ENCODE measurements around the gene LINC01488. TPM values are rescaled to one million over a fixed set of nuclear protein-coding genes. Genes with fewer than 3 reads are reported as not detected.

LINC01488 gene
- not detected in 2 replicates for total RNA-seq (2014; rRNA removed; shearing (Covaris generic); ENCODE audit: low replicate concordance)

DNA sequence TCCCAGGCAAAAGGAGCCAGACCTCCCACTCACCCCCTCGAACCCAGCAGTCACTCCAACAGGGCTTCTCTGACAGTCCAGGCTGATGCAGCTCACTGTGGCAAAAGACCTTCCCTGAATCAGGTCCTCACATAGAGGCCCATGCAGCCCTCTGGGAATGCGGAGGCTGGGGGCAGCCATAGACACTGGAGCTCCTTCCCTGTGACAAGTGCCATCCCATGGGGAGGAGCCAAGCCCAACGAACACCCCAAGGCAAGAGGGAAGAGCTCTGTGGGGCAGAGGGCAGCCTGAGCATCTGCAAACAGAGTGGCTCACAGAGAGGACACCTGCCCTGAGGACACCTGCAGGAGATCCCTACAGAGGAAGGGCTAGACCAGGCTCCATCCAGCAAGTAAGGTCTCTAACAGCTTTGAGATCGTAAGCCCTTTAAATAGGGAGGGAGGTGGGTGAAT lies at the start of gene LINC01488:
LINC01488 (plus strand) TSS at position 271 of the 452 bp plus-strand sequence.
- Histone ChIP-seq H3K36me3 (no peaks in the 10 kb centered on the region), H3K4me3 (no peak within 1 kb of the TSS), H3K9me3 (no peaks in the 10 kb centered on the region), H3K27me3 (no peaks in the 10 kb centered on the region)
- DNase-seq, result no peak

DNA sequence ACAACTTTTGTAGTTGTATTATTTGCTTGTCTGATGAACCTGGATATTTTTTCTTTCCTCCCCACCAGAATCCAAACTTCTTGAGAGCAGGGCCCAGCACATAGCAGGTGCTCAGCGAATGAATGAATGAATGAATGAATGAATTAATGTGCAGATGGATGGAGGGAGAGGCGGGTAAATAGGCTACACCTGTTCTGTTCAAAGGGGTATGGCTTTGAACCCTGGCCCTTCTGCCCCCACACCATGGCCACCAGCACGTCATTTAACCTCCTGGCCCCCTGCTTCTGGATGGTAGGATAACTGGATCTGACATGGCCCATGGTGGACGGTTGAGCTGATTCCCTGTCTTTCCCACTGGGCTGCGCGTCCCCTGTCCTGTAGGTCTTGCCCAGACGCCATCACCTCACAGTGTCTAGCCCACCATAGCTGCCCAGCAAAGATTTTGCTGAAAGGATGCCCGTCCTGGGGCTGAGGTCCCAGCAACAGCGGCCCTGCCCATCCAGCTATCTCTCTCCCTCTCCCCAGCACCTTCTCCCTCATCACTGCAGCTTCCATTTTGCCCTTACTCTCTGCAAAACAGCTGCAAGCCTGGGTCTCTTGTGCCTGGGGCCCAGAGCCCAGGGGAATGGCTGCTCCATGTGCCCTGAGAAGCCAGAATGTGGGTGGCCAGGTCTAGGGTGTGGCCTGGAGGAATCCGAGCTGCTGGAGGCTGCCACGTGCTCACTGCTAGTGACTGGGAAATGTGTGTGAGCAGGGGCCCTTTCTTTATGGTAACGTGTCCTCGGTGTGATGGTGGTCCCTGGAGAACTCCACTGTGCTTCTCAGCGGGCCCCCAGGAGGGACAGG lies 49.3 kb upstream of the LINC01488 start:
- DNase-seq, result no peak

DNA sequence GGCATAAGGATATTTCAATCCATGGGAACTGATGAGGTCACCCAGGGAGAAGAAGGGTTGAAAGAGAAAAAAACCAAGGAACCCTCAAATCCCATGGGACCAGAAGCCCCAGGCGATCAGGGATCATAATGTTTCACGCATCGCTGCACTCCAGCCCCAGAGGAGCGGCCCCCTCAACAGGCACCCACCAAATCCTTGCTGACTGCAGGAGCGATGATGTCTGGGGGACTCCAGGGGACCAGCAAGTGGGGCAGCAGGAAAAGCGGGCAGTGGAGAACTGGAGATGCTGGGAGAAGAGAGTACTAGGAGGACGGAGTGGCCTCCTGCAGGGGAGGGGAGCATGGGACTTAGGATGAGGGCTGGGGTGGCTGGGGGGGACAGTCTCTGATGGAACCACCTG lies 47.7 kb upstream of the LINC01488 start:
- Histone ChIP-seq H3K4me3 (no peak overlapping the region), H3K27me3 (no peaks in the 10 kb centered on the region), H3K36me3 (no peaks in the 10 kb centered on the region), H3K9me3 (no peaks in the 10 kb centered on the region)
- no peak for DNase-seq

More for the DNA sequence above, 49.3 kb upstream of the LINC01488 start:
- Histone ChIP-seq H3K4me3 (no peak overlapping the region), H3K36me3 (no peaks in the 10 kb centered on the region), H3K27me3 (no peaks in the 10 kb centered on the region), H3K9me3 (no peaks in the 10 kb centered on the region)

DNA sequence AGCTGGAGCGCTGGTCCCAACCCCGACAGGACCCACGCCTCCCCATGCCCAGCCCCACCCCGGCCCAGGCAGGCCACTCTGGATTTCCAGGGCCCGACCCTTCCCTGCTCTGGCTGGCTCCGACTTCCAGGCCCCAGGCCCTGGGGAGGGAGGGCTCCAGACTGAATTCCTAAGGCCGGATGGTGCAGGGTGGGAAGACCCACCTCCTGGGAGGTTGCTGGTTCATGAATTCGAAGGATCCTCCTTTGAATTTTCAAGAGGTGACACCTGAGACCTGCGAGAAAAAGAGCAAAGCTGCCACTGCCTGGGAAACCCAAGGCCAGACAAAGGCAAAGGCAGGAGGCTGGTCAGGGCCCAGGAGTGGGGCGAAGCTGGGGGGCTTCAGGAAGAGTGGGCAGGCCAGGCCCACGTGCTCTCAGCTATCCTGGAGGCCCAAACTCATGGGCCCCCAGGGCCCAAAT lies 47.0 kb upstream of the LINC01488 start:
- DNase-seq, result no peak
- Histone ChIP-seq H3K27me3 (no peaks in the 10 kb centered on the region), H3K9me3 (no peaks in the 10 kb centered on the region), H3K4me3 (no peak overlapping the region), H3K36me3 (no peaks in the 10 kb centered on the region)

DNA sequence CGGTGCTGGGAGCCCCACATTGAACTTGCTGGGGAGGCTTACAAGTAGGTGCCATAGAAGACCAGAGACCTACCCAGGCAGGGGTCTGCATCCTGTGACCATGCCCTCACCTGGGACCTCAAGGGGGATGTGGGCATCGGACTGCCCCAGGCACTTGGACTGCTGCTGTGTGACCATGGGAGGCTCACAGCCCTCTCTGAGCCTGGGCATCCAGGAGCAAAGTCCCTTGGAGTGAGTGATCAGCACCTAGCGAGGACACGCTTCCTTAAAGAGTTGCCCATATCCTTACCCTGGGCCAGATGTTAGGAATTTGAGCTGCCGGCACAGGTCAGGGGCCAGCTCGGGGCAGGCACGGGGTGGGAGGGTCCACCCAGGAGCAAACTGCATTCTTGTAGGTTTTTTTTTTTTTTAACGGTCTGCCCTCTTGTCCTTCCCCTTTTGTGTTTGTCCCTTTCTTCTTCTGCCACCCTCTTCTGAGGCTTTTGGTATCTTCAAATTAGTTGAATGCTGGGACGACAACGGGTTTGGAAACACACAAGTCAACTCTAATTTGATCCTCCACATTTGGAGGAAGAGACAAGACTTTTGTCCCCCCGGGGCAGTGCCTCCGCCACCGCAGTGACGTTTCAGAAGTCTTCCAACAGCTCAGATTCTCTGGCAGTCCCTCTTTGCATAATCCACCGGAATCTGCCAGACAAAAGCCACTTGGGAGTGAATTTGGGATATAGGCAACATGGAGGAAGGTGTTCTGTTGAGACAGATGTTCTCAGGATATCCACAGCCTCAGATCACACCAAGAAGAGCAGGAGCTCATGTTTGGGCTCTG lies 46.1 kb upstream of the LINC01488 start:
- no peaks in the 10 kb centered on the region for H3K27me3 ChIP-seq
- H3K36me3 ChIP-seq, result no peaks in the 10 kb centered on the region
- H3K4me3 ChIP-seq, result no peak overlapping the region
- no peak for DNase-seq
- no peaks in the 10 kb centered on the region for H3K9me3 ChIP-seq

DNA sequence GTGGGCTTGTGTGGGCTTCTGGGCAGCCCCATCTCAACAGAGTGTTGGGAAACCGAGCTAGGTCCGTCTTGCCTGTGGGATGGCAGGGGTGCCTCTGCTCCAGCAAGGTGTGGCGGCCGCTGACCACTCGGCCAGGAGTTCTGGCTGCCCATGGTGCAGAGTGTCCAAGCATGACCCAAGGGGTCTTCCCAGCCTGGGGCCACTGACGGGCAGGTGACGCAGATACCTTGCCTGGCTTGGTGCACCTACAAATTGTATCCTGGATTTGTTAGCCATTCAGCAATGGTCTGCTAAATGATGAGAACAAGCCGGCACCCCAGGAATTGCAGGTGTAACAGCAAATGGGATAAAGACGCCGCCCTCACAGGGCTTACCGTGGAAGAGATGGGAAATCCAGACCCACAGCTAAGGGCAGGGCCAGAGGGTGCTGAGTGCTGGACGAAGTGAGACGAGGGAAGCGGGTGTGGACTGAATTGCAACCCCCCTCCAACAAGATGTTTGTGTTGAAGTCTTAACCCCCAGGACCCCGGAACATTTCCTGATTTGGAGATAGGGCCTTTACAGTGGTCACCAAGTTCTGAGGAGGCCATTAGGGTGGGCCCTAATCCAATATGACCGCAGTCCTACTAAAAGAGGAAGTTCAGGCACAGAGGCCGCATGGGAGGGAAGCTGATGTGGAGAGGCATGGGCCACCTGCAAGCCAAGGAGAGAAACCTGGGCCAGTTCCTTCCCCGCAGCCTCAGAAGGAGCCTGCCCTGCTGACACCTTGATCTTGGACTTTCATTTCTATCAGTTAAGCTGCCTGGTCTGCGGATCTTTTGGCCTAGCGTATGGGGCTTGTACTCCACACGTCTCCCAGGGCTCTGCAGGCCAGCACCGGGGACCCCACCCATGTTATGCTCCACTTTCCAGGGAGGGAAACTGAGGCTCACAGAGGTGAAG lies 45.2 kb upstream of the LINC01488 start:
- Histone ChIP-seq H3K36me3 (no peaks in the 10 kb centered on the region), H3K4me3 (no peak overlapping the region), H3K27me3 (no peaks in the 10 kb centered on the region), H3K9me3 (no peaks in the 10 kb centered on the region)
- DNase-seq, result no peak

DNA sequence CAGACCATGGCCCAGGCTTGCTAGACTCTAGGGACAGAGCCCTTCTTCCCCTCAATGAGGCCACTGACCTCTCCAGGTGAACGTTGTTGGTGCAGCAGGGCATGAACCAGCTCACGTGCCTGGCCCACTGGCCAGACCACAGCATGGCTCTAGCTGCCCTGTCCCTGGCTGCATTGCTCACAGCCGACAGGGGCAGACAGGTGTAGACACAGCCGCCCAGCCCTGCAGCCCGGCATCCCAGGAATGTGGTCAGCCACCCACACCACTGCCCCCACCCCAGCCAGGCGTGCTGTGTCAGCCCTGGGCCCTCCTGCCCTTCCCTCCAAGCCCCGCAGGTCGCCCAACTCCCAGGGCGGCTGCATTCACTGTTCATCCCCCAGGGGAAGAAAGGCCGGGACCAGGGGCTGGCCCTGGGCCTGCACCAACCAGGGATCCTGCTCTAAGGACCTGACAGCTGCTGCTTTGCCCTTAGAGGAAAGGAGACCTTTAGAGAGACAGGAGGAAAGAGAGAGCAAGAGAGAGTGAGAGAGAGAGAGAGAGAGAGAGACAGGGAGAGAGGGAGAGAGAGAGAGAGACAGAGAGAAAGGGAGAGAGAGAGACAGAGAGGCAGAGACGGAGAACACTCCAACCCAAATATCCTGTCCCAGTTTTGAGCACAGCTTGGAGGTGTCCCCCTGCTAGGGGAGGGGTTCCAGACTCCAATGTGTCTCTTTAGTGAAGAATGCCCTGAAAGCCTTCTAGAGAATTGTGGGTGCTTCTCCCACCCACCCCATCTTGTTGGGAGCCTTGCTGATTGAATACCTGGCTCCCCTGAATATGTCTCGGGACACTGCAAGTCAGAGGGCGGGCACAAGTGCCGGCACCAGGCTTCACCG lies 44.2 kb upstream of the LINC01488 start:
- no peaks in the 10 kb centered on the region for H3K36me3 ChIP-seq
- DNase-seq, result no peak
- H3K9me3 ChIP-seq, result no peaks in the 10 kb centered on the region
- no peaks in the 10 kb centered on the region for H3K27me3 ChIP-seq
- H3K4me3 ChIP-seq, result no peak overlapping the region

DNA sequence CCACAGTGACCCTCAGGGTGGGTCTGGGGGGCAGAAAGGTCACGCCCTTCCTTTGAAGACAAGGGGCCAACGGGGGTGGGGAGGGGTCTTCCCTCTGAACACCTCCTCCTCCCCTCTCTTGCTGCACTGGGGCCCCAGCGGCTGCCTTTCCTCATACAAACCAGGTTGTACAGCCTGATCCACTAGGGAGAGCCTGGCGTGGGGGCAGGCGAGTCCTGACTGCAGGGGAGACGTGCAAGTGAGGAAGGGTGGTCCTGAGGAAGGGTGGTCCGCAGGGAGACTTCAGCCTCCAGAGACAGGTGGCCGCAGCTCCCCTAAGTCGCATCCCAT lies 43.6 kb upstream of the LINC01488 start:
- no peak overlapping the region for H3K4me3 ChIP-seq
- no peak for DNase-seq
- H3K27me3 ChIP-seq, result no peaks in the 10 kb centered on the region
- H3K9me3 ChIP-seq, result no peaks in the 10 kb centered on the region
- H3K36me3 ChIP-seq, result no peaks in the 10 kb centered on the region

DNA sequence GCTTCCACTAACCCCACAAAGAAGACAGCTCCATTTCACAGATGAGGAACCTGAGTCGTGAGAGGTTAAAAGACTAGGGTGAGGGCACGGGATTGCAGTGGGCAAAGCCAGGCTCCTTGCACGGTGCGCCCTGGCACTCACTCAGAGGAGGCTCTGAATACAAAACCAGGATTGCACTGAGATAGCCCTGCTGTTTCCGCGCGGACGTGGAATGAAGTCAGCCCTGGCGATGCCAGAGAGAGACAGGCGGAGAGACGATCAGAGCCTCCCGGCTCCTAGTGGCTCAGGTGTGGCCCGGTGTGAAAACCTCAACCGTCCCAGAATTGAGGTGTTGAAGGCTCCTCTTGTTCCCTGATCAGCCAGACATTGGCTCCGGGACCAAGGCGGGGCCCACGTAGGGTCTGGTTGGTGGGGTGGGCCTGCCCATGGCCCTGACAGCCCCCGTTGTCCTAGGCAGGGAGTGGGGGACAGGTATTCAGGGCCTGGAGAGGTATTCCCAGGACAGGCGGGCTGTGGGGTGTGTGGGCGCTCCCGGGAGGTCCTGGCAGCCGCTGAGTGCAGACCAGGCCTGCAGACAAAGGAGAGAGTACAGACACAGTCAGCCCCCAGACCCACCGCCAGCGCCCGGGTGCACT lies 43.1 kb upstream of the LINC01488 start:
- no peak overlapping the region for H3K4me3 ChIP-seq
- H3K9me3 ChIP-seq, result no peaks in the 10 kb centered on the region
- DNase-seq, result no peak
- H3K27me3 ChIP-seq, result no peaks in the 10 kb centered on the region
- no peaks in the 10 kb centered on the region for H3K36me3 ChIP-seq

DNA sequence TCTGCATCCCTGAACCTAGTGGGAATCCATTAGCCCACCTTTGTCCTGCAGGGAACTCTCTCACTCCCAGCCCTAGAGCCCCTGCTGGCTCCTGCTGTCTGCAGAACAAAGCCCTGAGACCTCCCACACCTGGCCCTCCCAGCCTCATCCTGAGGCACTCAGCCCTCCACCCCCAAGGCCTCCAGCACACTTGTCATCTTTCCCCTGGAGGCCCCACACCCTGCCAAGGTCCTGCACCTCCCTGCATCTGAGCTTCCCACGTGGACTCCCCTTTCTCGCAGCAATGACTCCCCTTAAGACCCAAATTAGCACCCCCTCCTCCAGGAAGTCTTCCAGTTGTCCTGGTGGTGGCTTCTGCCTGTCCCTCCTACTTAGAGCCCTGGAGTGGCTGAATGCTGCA lies 42.3 kb upstream of the LINC01488 start:
- no peak overlapping the region for H3K4me3 ChIP-seq
- DNase-seq, result no peak
- no peaks in the 10 kb centered on the region for H3K36me3 ChIP-seq
- H3K27me3 ChIP-seq, result no peaks in the 10 kb centered on the region
- H3K9me3 ChIP-seq, result no peaks in the 10 kb centered on the region

DNA sequence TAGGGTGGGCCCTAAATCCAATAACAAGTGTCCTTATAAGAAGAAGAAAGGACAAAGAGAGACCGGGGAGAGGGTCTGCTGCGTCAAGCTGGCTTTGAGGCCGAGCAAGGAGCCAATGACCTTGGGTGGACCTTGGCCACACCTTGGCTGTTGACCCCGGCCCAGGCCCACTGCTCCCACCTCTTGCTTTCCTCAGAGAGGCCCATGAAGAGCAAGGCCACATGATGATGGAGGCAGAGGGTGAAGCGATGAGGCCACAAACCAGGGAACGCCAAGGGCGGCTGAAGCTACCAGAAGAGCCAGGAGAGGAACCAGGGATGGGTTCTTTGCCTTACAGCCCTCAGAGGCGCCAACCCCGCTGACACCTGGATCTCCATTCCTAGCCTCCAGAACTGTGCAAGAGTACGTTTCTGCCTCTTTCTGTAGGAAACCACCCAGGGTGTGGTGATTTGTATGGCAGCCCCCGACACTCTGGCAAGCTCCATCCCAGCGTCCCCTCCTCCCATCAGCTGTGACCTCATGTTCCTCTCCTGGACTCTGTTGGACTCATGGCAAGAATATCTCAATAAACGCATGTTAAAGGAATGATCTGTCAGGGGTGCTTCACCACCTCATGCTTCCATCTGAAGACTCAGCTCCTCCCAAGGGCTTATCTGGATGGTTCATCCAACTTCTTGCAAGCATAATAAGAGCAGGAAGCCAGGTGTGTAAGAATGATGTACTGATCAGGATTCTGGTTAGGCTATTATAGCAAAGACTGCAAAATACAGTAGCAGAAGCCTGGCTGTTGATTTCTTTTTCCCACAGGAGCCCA lies 41.6 kb upstream of the LINC01488 start:
- no peak for DNase-seq
- Histone ChIP-seq H3K36me3 (no peaks in the 10 kb centered on the region), H3K4me3 (no peak overlapping the region), H3K27me3 (no peaks in the 10 kb centered on the region), H3K9me3 (no peaks in the 10 kb centered on the region)

DNA sequence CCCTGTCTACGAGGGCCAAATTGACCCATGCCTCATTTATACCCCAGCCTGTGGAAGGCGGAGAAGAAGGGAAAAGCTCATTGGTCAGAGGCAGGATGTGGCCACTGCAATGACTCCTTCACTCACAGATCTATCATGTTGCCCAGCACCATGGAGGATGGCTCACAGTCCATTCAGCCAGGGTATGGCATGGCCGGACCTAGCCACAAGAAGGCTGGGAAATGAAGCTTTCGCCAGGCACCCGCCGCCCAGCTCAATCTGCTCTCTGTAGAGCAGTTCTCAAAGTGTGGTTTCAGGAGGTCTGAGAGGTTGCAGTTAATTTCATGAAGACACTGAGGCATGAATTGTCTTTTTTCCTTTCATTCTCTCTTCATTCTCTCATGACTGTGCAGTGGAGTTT lies 40.6 kb upstream of the LINC01488 start:
- Histone ChIP-seq H3K4me3 (no peak overlapping the region), H3K9me3 (no peaks in the 10 kb centered on the region), H3K27me3 (no peaks in the 10 kb centered on the region), H3K36me3 (no peaks in the 10 kb centered on the region)
- DNase-seq, result no peak

DNA sequence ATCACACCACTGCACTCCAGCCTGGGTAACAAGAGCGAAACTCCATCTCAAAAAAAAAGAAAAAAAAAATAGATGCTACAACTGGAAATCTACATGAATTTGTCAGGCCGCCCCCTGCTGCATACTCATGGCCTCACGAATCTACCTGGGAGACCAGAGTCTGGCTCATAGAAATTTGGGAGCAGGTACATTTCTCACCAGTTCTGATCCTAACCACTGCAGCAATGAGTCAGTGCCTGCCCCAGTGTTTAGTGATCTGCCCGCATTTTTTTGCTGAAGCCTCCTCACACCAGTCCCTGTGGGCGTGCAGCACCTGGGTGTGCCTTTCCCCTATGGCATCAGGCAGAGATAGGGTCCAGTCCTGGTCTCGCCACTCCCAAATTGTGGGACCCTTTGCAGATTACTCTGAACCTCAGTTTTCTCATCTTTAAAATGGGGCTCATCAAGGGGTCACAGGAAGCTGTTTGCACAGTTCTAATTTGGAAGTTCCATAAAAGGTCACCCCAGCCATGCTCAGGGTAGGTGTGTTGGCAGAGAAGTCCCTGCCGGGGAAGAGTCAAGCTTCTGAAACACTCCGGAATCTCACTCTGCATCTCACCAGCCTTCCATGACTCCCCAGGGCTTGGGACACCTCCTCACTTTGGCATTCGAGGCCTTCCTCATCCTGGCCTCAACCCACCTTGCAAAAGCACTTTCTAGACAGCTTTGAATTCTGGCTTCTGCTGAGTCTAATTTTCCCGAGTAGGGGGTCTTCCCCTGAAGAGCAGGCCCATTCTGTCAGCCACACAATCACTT lies 39.3 kb upstream of the LINC01488 start:
- H3K36me3 ChIP-seq, result no peaks in the 10 kb centered on the region
- no peaks in the 10 kb centered on the region for H3K27me3 ChIP-seq
- no peaks in the 10 kb centered on the region for H3K9me3 ChIP-seq
- no peak for DNase-seq
- no peak overlapping the region for H3K4me3 ChIP-seq

DNA sequence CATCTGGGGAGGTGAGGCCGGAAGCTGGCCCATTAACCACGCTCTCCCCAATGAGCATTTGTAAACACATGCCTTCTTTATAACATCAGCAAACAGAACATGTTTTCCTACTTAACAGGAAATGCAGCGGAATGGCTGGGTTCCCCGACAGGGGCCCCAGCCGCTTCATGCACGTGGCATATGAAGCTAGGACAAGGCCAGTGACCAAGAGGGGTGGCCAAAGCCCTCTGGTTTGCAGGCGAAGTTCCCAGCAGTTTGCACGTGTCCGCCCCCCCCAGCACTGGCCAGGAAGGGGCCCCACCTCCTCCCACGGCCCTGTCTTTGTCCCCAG lies 38.7 kb upstream of the LINC01488 start:
- Histone ChIP-seq H3K9me3 (no peaks in the 10 kb centered on the region), H3K27me3 (no peaks in the 10 kb centered on the region), H3K36me3 (no peaks in the 10 kb centered on the region), H3K4me3 (no peak overlapping the region)
- DNase-seq, result no peak
